GM18873 (cell line): ENCODE results near the gene PHETA2.

Experiments
- ATAC-seq: cut with Tn5 transposase; IDR thresholded peaks from one replicate; pipeline ENCODE4 v1.9.1; 2021; ENCODE audit warnings: mild to moderate bottlenecking, moderate library complexity, moderate number of reproducible peaks; ENCODE audit not compliant: unreplicated experiment, low FRiP score

PHETA2 gene

GRCh38 chr22:42074132-42074811 lies at the start of gene PHETA2:
PHETA2 (plus strand) TSS chr22:42074248; CDS start chr22:42077294, 3,046 bp downstream.
- no peak for ATAC-seq

- ATAC-seq = no peak
Observed at GRCh38 chr22:42025421-42025820, 48.6 kb upstream of the PHETA2 start.

- ATAC-seq = no peak
Observed at GRCh38 chr22:42026705-42027104, 47.3 kb upstream of the PHETA2 start.

GRCh38 chr22:42033263-42034181 lies 40.5 kb upstream of the PHETA2 start:
- no peak for ATAC-seq

GRCh38 chr22:42035256-42035655 lies 38.8 kb upstream of the PHETA2 start:
- no peak for ATAC-seq

- ATAC-seq = no peak
Observed at GRCh38 chr22:42039271-42039670, 34.8 kb upstream of the PHETA2 start.

GRCh38 chr22:42041784-42042183 lies 32.3 kb upstream of the PHETA2 start:
- no peak for ATAC-seq

GRCh38 chr22:42050641-42051180 lies 23.3 kb upstream of the PHETA2 start:
- no peak for ATAC-seq

- no peak for ATAC-seq
Observed at GRCh38 chr22:42052765-42053164, 21.3 kb upstream of the PHETA2 start.

GRCh38 chr22:42056757-42057511 lies 17.1 kb upstream of the PHETA2 start:
- no peak for ATAC-seq

GRCh38 chr22:42060489-42060888 lies 13.6 kb upstream of the PHETA2 start:
- no peak for ATAC-seq

- ATAC-seq = no peak
Observed at GRCh38 chr22:42061041-42061440, 13.0 kb upstream of the PHETA2 start.

- no peak for ATAC-seq
Observed at GRCh38 chr22:42062506-42063170, 11.4 kb upstream of the PHETA2 start.

- no peak for ATAC-seq
Observed at GRCh38 chr22:42064629-42065028, 9.4 kb upstream of the PHETA2 start.

- ATAC-seq = no peak
Observed at GRCh38 chr22:42065438-42066125, 8.5 kb upstream of the PHETA2 start.

- ATAC-seq = no peak
Observed at GRCh38 chr22:42066126-42066761, 7.8 kb upstream of the PHETA2 start.

- ATAC-seq = no peak
Observed at GRCh38 chr22:42066937-42067336, 7.1 kb upstream of the PHETA2 start.

- ATAC-seq = no peak
Observed at GRCh38 chr22:42067671-42068251, 6.3 kb upstream of the PHETA2 start.

- ATAC-seq = no peak
Observed at GRCh38 chr22:42068291-42068690, 5.8 kb upstream of the PHETA2 start.
